Suprapubic skin (tissue), 4 donors: ENCODE data around the gene EYS. TPM values are rescaled to one million over a fixed set of nuclear protein-coding genes. Genes with fewer than 3 reads are reported as not detected.

Experiments
- DNase-seq, 2 donors: peaks; one replicate each; pipeline ENCODE4 v3.0.0-alpha.2; 2019; ENCODE audit warnings: low spot score in 2 of 2
- H3K27ac ChIP-seq: fragments of 200-600 bp; sonication (generic); one replicate; pipeline ENCODE4 v1.5.1; 2019
- H3K27me3 ChIP-seq: fragments of 200-600 bp; sonication (generic); one replicate; pipeline ENCODE4 v1.5.1; 2019
- H3K36me3 ChIP-seq: fragments of 200-600 bp; sonication (generic); one replicate; pipeline ENCODE4 v1.5.1; 2019
- H3K4me1 ChIP-seq: fragments of 200-600 bp; sonication (generic); one replicate; pipeline ENCODE4 v1.5.1; 2019
- H3K4me3 ChIP-seq: fragments of 200-600 bp; sonication (generic); one replicate; pipeline ENCODE4 v1.5.1; 2019; ENCODE audit warnings: mild to moderate bottlenecking
- H3K9me3 ChIP-seq: fragments of 200-600 bp; sonication (generic); one replicate; pipeline ENCODE4 v1.5.1; 2019
- CTCF ChIP-seq, 2 donors: fragments of 200-600 bp in 1 of 2; fragments of 450-650 bp in 1 of 2; sonication (generic) in 1 of 2; IDR thresholded peaks; one replicate each; pipeline ENCODE4 v1.5.1; 2016 to 2019; ENCODE audit warnings: antibody characterized with exemption in 2 of 2, mild to moderate bottlenecking in 1 of 2, moderate library complexity in 1 of 2
- EP300 ChIP-seq: sonication (generic); formaldehyde crosslinking; IDR thresholded peaks from one replicate; pipeline ENCODE4 v1.6.1; 2017; ENCODE audit warnings: antibody characterized with exemption
- POLR2A ChIP-seq, 2 donors: fragments of 450-650 bp; IDR thresholded peaks; one replicate each; pipeline ENCODE4 v1.6.1; 2017; ENCODE audit warnings: antibody characterized with exemption in 2 of 2, mild to moderate bottlenecking in 2 of 2, moderate library complexity in 2 of 2
- POLR2AphosphoS5 ChIP-seq, 3 donors: sonication (generic); formaldehyde crosslinking; IDR thresholded peaks; one replicate each; pipeline ENCODE4 v1.6.1; 2017; ENCODE audit warnings: antibody characterized with exemption in 3 of 3
- WGBS: methylation state at CpG from one replicate; pipeline ENCODE4 v1.1.5; 2018; 5-methylcytosine and 5-hydroxymethylcytosine counted together
- total RNA-seq, 4 donors: library from RNA; depleted of rRNA; stranded (reverse); fragments of >200 nt; gene quantifications; one replicate each; pipeline ENCODE4 v1.1.0, GENCODE V29; 2016

EYS gene
- total RNA-seq, 4 donors from 2014 or later = not detected

GRCh38 chr6:65000815-65001214 is 706.2 kb downstream of the EYS start:
- Histone ChIP-seq H3K36me3 (no peaks in the 10 kb centered on the region), H3K27me3 (no peaks in the 10 kb centered on the region), H3K4me1 (no peaks in the 10 kb centered on the region), H3K9me3 (no peaks in the 10 kb centered on the region), H3K4me3 (no peak overlapping the region), H3K27ac (no peak overlapping the region)
- WGBS = 94% methylated on average over 6 of the region's 7 CpGs
- no peak for DNase-seq
- no peak for TF ChIP-seq POLR2A (IDR thresholded peaks at IDR 0.05)
- TF ChIP-seq EP300 = no peak
- no peak for TF ChIP-seq CTCF (IDR thresholded peaks at IDR 0.05)
- no peak for TF ChIP-seq POLR2AphosphoS5 (IDR thresholded peaks at IDR 0.05)

- Histone ChIP-seq H3K9me3 (no peaks in the 10 kb centered on the region), H3K36me3 (no peaks in the 10 kb centered on the region), H3K27ac (no peak overlapping the region), H3K27me3 (no peaks in the 10 kb centered on the region), H3K4me3 (no peak overlapping the region), H3K4me1 (no peaks in the 10 kb centered on the region)
- no peak for DNase-seq
- TF ChIP-seq EP300 = no peak
- no peak for TF ChIP-seq POLR2AphosphoS5 (IDR thresholded peaks at IDR 0.05)
- TF ChIP-seq CTCF (IDR thresholded peaks at IDR 0.05) = no peak
- no peak for TF ChIP-seq POLR2A (IDR thresholded peaks at IDR 0.05)
These were observed 708.8 kb downstream of the EYS start for GRCh38 chr6:64998204-64998603.

- Histone ChIP-seq H3K4me3 (no peak overlapping the region), H3K9me3 (no peaks in the 10 kb centered on the region), H3K27me3 (no peaks in the 10 kb centered on the region), H3K4me1 (no peaks in the 10 kb centered on the region), H3K27ac (no peak overlapping the region), H3K36me3 (no peaks in the 10 kb centered on the region)
- no peak for TF ChIP-seq EP300
- no peak for TF ChIP-seq CTCF (IDR thresholded peaks at IDR 0.05)
- TF ChIP-seq POLR2AphosphoS5 (IDR thresholded peaks at IDR 0.05) = no peak
- TF ChIP-seq POLR2A (IDR thresholded peaks at IDR 0.05) = no peak
- no peak for DNase-seq
- WGBS = 95% methylated on average over 4 of the region's 4 CpGs
These were observed 710.7 kb downstream of the EYS start for GRCh38 chr6:64996301-64996700.

- no peaks in the 10 kb centered on the region for H3K27me3 ChIP-seq
- H3K9me3 ChIP-seq = no peaks in the 10 kb centered on the region
- DNase-seq = no peak
- no peaks in the 10 kb centered on the region for H3K36me3 ChIP-seq
- TF ChIP-seq EP300 = no peak
- no peak for TF ChIP-seq POLR2A (IDR thresholded peaks at IDR 0.05)
- no peak for TF ChIP-seq CTCF (IDR thresholded peaks at IDR 0.05)
- no peak for TF ChIP-seq POLR2AphosphoS5 (IDR thresholded peaks at IDR 0.05)
- no peak overlapping the region for H3K4me3 ChIP-seq
- H3K4me1 ChIP-seq = no peaks in the 10 kb centered on the region
- no peak overlapping the region for H3K27ac ChIP-seq
These were observed 716.2 kb downstream of the EYS start for GRCh38 chr6:64990652-64991304.

- 54% methylated on average over 2 of the region's 2 CpGs for WGBS
- Histone ChIP-seq H3K27ac (no peak overlapping the region), H3K27me3 (no peaks in the 10 kb centered on the region), H3K4me3 (no peak overlapping the region), H3K4me1 (no peaks in the 10 kb centered on the region), H3K9me3 (no peaks in the 10 kb centered on the region), H3K36me3 (no peaks in the 10 kb centered on the region)
- DNase-seq = no peak
- TF ChIP-seq EP300 (no peak), POLR2AphosphoS5 (IDR thresholded peaks at IDR 0.05) (no peak), POLR2A (IDR thresholded peaks at IDR 0.05) (no peak), CTCF (IDR thresholded peaks at IDR 0.05) (no peak)
These were observed 718.9 kb downstream of the EYS start for GRCh38 chr6:64988148-64988547.
